ENCODE results near the gene SLC9B1.
"Not testable (repeated sequence)": the region's sequence is repeated elsewhere in the genome, so short reads cannot be mapped to it uniquely, and the experiment has no call there.

The SLC9B1 gene

DNA sequence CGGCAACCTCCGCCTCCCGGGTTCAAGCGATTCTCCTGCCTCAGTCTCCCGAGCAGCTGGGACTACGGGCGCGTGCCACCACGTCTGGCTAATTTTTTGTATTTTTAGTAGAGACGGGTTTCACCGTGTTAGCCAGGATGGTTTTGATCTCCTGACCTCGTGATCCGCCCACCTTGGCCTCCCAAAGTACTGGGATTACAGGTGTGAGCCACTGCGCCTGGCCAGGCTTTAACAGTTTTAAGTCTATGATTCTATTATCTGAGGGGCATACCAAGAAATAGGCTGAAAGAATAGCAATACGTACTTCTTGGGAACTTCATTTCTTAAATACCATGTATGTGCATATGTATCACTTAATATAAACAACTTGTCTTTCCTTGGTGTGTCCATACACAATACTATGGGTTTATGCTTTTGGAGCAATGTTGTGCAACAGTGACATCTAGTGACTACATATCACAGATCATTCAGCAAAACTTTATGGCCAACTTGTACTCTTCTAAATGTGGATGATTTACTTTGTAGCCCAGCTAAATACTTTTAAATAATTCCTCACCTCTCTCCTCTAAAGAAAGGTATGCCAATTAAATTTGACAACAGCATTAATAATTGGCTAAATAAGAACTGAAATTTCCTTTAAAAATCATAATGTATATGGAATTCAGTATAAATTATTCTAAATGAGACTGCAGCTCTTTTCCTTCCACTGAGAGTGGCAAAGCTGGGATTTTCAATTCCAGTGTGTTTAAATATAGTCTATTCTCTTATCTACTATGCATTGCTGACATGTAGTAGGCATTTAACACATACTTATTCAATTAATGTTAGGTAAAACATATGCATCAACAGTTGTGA is 10.4 kb downstream of the SLC9B1 start:
- Histone ChIP-seq H3K4me3 (ENCODE audit: low read length) (no peak overlapping the region), H3K79me1 (ENCODE audit: low read length) (no peaks in the 10 kb centered on the region), H2BK5ac (ENCODE audit: low read length) (no peak overlapping the region), H2BK15ac (replicated peaks; ENCODE audit: low read depth) (no peak overlapping the region), H3K36me3 (ENCODE audit: control insufficient read depth, insufficient read depth, low read length) (no peaks in the 10 kb centered on the region), H3K4me2 (ENCODE audit: low read length) (no peak overlapping the region), H3K4me1 (ENCODE audit: control insufficient read depth, low read depth, low read length) (no peaks in the 10 kb centered on the region), H3K56ac (ENCODE audit: low read length) (no peak overlapping the region), H3K27me3 (ENCODE audit: insufficient read depth, low read length, poor library complexity) (no peaks in the 10 kb centered on the region), H3K18ac (ENCODE audit: low read length) (no peak overlapping the region), H3K23ac (ENCODE audit: low read length) (no peak overlapping the region), H3K4ac (ENCODE audit: low read depth, low read length) (no peak overlapping the region), H3K27ac (ENCODE audit: low read depth, low read length) (no peak overlapping the region), H2BK120ac (ENCODE audit: low read depth, low read length) (no peak overlapping the region), H4K8ac (ENCODE audit: low read depth, low read length) (no peak overlapping the region), H3K9ac (ENCODE audit: low read length) (no peak overlapping the region), H4K5ac (ENCODE audit: low read length) (no peak overlapping the region), H3K79me2 (ENCODE audit: control insufficient read depth, insufficient read depth, low read length) (no peaks in the 10 kb centered on the region), H2AK5ac (ENCODE audit: low read length) (no peak overlapping the region)
- DNase-seq = peak; percentile 65
- no CpG with 5 or more reads among the region's 15 CpGs for WGBS (ENCODE audit: extremely low coverage, insufficient coverage, low lambda C conversion rate)

DNA sequence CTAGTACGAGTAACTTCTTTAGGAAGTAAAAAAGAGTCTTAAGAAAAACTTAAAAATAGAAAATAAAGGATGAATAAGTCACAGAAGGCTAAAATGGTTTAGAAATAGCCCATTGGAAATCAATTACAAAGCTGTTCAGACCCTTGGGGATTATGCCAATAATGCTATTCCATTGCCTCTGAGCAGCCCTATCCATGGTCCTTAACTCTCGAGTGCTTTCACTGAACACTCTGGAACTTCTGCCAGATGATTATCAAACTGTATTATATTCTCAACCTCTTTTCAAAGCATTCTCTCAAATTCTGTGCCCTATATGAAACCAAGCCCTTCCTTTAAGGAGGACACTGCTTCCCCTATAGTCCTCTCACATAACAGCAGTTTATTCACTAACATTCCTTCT is 17.0 kb downstream of the SLC9B1 start:
- no peak overlapping the region for H4K8ac ChIP-seq (ENCODE audit: low read depth, low read length)
- no peak overlapping the region for H2AK5ac ChIP-seq (ENCODE audit: low read length)
- H3K4me1 ChIP-seq (ENCODE audit: control insufficient read depth, low read depth, low read length) = no peaks in the 10 kb centered on the region
- H3K79me2 ChIP-seq (ENCODE audit: control insufficient read depth, insufficient read depth, low read length) = no peaks in the 10 kb centered on the region
- no peak overlapping the region for H3K23ac ChIP-seq (ENCODE audit: low read length)
- H3K4me2 ChIP-seq (ENCODE audit: low read length) = no peak overlapping the region
- no peak overlapping the region for H2BK5ac ChIP-seq (ENCODE audit: low read length)
- no peak overlapping the region for H3K27ac ChIP-seq (ENCODE audit: low read depth, low read length)
- no peaks in the 10 kb centered on the region for H3K27me3 ChIP-seq (ENCODE audit: insufficient read depth, low read length, poor library complexity)
- DNase-seq = no peak
- H3K9ac ChIP-seq (ENCODE audit: low read length) = no peak overlapping the region
- no peaks in the 10 kb centered on the region for H3K36me3 ChIP-seq (ENCODE audit: control insufficient read depth, insufficient read depth, low read length)
- no peaks in the 10 kb centered on the region for H3K79me1 ChIP-seq (ENCODE audit: low read length)
- H2BK15ac ChIP-seq (replicated peaks; ENCODE audit: low read depth) = no peak overlapping the region
- no CpG with 5 or more reads among the region's 2 CpGs for WGBS (ENCODE audit: extremely low coverage, insufficient coverage, low lambda C conversion rate)
- H3K18ac ChIP-seq (ENCODE audit: low read length) = no peak overlapping the region
- no peak overlapping the region for H3K4ac ChIP-seq (ENCODE audit: low read depth, low read length)
- no peak overlapping the region for H4K5ac ChIP-seq (ENCODE audit: low read length)
- no peak overlapping the region for H3K56ac ChIP-seq (ENCODE audit: low read length)
- no peak overlapping the region for H2BK120ac ChIP-seq (ENCODE audit: low read depth, low read length)
- H3K4me3 ChIP-seq (ENCODE audit: low read length) = no peak overlapping the region

DNA sequence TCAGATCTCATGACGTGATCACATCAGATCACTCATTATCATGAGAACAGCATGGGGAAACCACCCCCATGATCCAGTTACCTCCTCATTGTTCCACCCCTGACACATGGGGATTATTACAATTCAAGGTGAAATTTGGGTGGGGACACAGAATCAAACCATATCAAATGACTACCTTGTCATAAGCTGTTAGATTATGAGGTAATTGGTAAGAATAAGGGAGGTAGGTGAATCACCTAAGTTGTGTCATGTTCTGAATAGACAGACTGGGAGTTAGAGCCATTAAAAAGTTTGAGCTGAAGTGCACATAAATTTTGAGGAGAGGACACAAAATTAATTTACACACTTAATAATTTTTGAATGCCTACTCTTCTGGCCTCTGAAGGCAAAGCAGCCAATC is 24.7 kb downstream of the SLC9B1 start:
- no peak overlapping the region for H3K4ac ChIP-seq (ENCODE audit: low read depth, low read length)
- H2BK15ac ChIP-seq (replicated peaks; ENCODE audit: low read depth) = no peak overlapping the region
- no peak overlapping the region for H4K5ac ChIP-seq (ENCODE audit: low read length)
- H3K18ac ChIP-seq (ENCODE audit: low read length) = no peak overlapping the region
- H3K4me2 ChIP-seq (ENCODE audit: low read length) = no peak overlapping the region
- H2AK5ac ChIP-seq (ENCODE audit: low read length) = no peak overlapping the region
- H3K27me3 ChIP-seq (ENCODE audit: insufficient read depth, low read length, poor library complexity) = no peaks in the 10 kb centered on the region
- H3K23ac ChIP-seq (ENCODE audit: low read length) = no peak overlapping the region
- H3K56ac ChIP-seq (ENCODE audit: low read length) = no peak overlapping the region
- H2BK5ac ChIP-seq (ENCODE audit: low read length) = no peak overlapping the region
- H3K4me3 ChIP-seq (ENCODE audit: low read length) = no peak overlapping the region
- H3K79me2 ChIP-seq (ENCODE audit: control insufficient read depth, insufficient read depth, low read length) = no peaks in the 10 kb centered on the region
- H4K8ac ChIP-seq (ENCODE audit: low read depth, low read length) = no peak overlapping the region
- WGBS (ENCODE audit: extremely low coverage, insufficient coverage, low lambda C conversion rate) = no CpG with 5 or more reads among the region's 1 CpG
- H3K79me1 ChIP-seq (ENCODE audit: low read length) = no peaks in the 10 kb centered on the region
- H3K27ac ChIP-seq (ENCODE audit: low read depth, low read length) = no peak overlapping the region
- H3K4me1 ChIP-seq (ENCODE audit: control insufficient read depth, low read depth, low read length) = no peaks in the 10 kb centered on the region
- no peak for DNase-seq
- H3K36me3 ChIP-seq (ENCODE audit: control insufficient read depth, insufficient read depth, low read length) = no peaks in the 10 kb centered on the region
- H3K9ac ChIP-seq (ENCODE audit: low read length) = no peak overlapping the region
- no peak overlapping the region for H2BK120ac ChIP-seq (ENCODE audit: low read depth, low read length)

DNA sequence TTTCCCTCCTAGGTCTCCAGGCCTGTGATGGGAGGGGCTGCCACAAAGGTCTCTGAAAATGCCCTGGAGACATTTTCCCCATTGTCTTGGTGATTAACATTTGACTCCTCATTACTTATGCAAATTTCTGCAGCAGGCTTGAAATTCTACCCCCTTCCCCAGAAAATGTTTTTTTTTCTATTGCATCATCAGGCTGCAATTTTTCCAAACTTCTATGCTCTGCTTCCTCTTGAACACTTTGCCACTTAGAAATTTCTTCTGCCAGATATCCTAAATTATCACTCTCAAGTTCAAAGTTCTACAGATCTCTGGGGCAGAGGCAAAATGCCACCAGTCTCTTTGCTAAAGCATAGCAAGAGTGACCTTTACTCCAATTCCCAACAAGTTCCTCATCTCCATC is 25.5 kb downstream of the SLC9B1 start:
- H2BK120ac ChIP-seq (ENCODE audit: low read depth, low read length); H3K4ac ChIP-seq (ENCODE audit: low read depth, low read length); H2BK5ac ChIP-seq (ENCODE audit: low read length); H3K23ac ChIP-seq (ENCODE audit: low read length); H3K27me3 ChIP-seq (ENCODE audit: insufficient read depth, low read length, poor library complexity); H3K9ac ChIP-seq (ENCODE audit: low read length); H4K5ac ChIP-seq (ENCODE audit: low read length); H3K79me2 ChIP-seq (ENCODE audit: control insufficient read depth, insufficient read depth, low read length); H3K79me1 ChIP-seq (ENCODE audit: low read length); H3K4me1 ChIP-seq (ENCODE audit: control insufficient read depth, low read depth, low read length); DNase-seq; H3K36me3 ChIP-seq (ENCODE audit: control insufficient read depth, insufficient read depth, low read length); H2BK15ac ChIP-seq (replicated peaks; ENCODE audit: low read depth); H3K4me3 ChIP-seq (ENCODE audit: low read length); H3K18ac ChIP-seq (ENCODE audit: low read length); H3K27ac ChIP-seq (ENCODE audit: low read depth, low read length); H4K8ac ChIP-seq (ENCODE audit: low read depth, low read length); H2AK5ac ChIP-seq (ENCODE audit: low read length); H3K56ac ChIP-seq (ENCODE audit: low read length); H3K4me2 ChIP-seq (ENCODE audit: low read length): not testable (repeated sequence)

DNA sequence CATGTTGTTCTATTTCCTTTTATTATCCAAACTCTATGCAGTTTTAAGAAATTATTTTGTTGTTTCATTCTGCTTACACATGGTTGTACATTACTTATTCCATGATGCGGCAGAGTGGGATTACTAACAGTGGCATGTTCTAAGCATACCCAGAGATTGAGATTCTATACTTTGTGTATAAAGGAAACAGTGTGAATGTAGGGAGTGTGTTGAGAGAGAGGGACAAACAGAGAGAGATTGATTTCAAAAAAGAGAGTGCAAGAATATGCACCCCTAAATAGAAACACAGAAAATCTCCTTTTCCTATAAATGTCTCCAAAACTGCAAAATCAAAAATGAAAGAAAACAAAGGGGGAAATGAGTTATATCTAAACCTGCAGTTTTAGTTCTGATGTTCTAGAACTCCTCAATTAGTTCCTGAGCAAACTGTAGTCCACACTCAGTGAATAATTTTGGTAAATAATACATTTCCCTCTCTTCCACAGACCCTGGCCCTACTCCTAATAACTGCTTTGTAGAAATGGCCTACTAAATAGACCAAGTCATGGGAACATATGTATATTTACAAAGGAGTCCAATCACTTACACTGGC is 31.0 kb downstream of the SLC9B1 start:
- no peaks in the 10 kb centered on the region for H3K27me3 ChIP-seq (ENCODE audit: insufficient read depth, low read length, poor library complexity)
- H3K23ac ChIP-seq (ENCODE audit: low read length) = no peak overlapping the region
- no peak overlapping the region for H3K18ac ChIP-seq (ENCODE audit: low read length)
- no peak overlapping the region for H2AK5ac ChIP-seq (ENCODE audit: low read length)
- H3K4me2 ChIP-seq (ENCODE audit: low read length) = no peak overlapping the region
- no peak overlapping the region for H3K27ac ChIP-seq (ENCODE audit: low read depth, low read length)
- no peak overlapping the region for H3K56ac ChIP-seq (ENCODE audit: low read length)
- H2BK15ac ChIP-seq (replicated peaks; ENCODE audit: low read depth) = no peak overlapping the region
- no peak overlapping the region for H2BK120ac ChIP-seq (ENCODE audit: low read depth, low read length)
- no peaks in the 10 kb centered on the region for H3K4me1 ChIP-seq (ENCODE audit: control insufficient read depth, low read depth, low read length)
- H3K9ac ChIP-seq (ENCODE audit: low read length) = no peak overlapping the region
- WGBS (ENCODE audit: extremely low coverage, insufficient coverage, low lambda C conversion rate) = no CpG with 5 or more reads among the region's 1 CpG
- no peak overlapping the region for H3K4me3 ChIP-seq (ENCODE audit: low read length)
- H3K36me3 ChIP-seq (ENCODE audit: control insufficient read depth, insufficient read depth, low read length) = no peaks in the 10 kb centered on the region
- no peak for DNase-seq
- no peaks in the 10 kb centered on the region for H3K79me1 ChIP-seq (ENCODE audit: low read length)
- no peak overlapping the region for H4K5ac ChIP-seq (ENCODE audit: low read length)
- no peak overlapping the region for H2BK5ac ChIP-seq (ENCODE audit: low read length)
- H4K8ac ChIP-seq (ENCODE audit: low read depth, low read length) = no peak overlapping the region
- H3K79me2 ChIP-seq (ENCODE audit: control insufficient read depth, insufficient read depth, low read length) = no peaks in the 10 kb centered on the region
- H3K4ac ChIP-seq (ENCODE audit: low read depth, low read length) = no peak overlapping the region

DNA sequence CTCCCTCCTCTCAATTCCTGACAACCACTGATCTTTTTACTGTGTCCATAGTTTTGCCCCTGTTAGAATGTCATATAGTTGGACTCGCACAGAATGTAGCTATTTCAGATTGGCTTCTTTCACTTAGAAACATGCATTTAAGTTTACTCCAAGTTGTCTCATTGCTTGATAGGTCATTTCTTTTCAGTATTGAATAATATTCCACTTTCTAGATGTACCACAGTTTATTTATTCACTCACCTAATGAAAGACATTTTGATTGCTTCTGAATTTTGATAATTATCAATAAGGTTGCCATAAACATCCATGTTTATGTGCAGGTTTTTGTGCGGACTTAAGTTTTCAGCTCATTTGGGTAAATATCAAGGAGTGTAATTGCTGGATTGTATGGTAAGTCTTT is 38.5 kb downstream of the SLC9B1 start:
- no peaks in the 10 kb centered on the region for H3K36me3 ChIP-seq (ENCODE audit: control insufficient read depth, insufficient read depth, low read length)
- no peak overlapping the region for H2AK5ac ChIP-seq (ENCODE audit: low read length)
- no peak overlapping the region for H3K4me3 ChIP-seq (ENCODE audit: low read length)
- no peak overlapping the region for H3K18ac ChIP-seq (ENCODE audit: low read length)
- no CpG with 5 or more reads among the region's 2 CpGs for WGBS (ENCODE audit: extremely low coverage, insufficient coverage, low lambda C conversion rate)
- no peak overlapping the region for H2BK5ac ChIP-seq (ENCODE audit: low read length)
- no peaks in the 10 kb centered on the region for H3K79me2 ChIP-seq (ENCODE audit: control insufficient read depth, insufficient read depth, low read length)
- no peak overlapping the region for H2BK15ac ChIP-seq (replicated peaks; ENCODE audit: low read depth)
- no peak overlapping the region for H3K27ac ChIP-seq (ENCODE audit: low read depth, low read length)
- H3K4ac ChIP-seq (ENCODE audit: low read depth, low read length) = no peak overlapping the region
- H4K8ac ChIP-seq (ENCODE audit: low read depth, low read length) = no peak overlapping the region
- no peak overlapping the region for H3K9ac ChIP-seq (ENCODE audit: low read length)
- H3K56ac ChIP-seq (ENCODE audit: low read length) = no peak overlapping the region
- H4K5ac ChIP-seq (ENCODE audit: low read length) = no peak overlapping the region
- no peak overlapping the region for H3K23ac ChIP-seq (ENCODE audit: low read length)
- H3K4me2 ChIP-seq (ENCODE audit: low read length) = no peak overlapping the region
- H3K27me3 ChIP-seq (ENCODE audit: insufficient read depth, low read length, poor library complexity) = no peaks in the 10 kb centered on the region
- H3K4me1 ChIP-seq (ENCODE audit: control insufficient read depth, low read depth, low read length) = no peaks in the 10 kb centered on the region
- H2BK120ac ChIP-seq (ENCODE audit: low read depth, low read length) = no peak overlapping the region
- no peak for DNase-seq
- no peaks in the 10 kb centered on the region for H3K79me1 ChIP-seq (ENCODE audit: low read length)

All from mesendoderm (in vitro differentiated cells).